NB4 (cell line): ENCODE data around the gene CDH8.
"Not testable (repeated sequence)": the region's sequence is repeated elsewhere in the genome, so short reads cannot be mapped to it uniquely, and the experiment has no call there.

Source experiments
- DNase-seq: peaks from one replicate; pipeline ENCODE4 v3.0.0; 2010; ENCODE audit warnings: low read depth
- H3K4me3 ChIP-seq: one replicate; pipeline ENCODE4 v1.5.1; 2011; ENCODE audit warnings: mild to moderate bottlenecking, low read depth, low read length, moderate library complexity
- MYC ChIP-seq: IDR thresholded peaks from 2 replicates; pipeline ENCODE4 v1.6.1; 2011; ENCODE audit warnings: low read depth, low read length
- POLR2A ChIP-seq: IDR thresholded peaks from 2 replicates; pipeline ENCODE4 v1.6.1; 2011; ENCODE audit warnings: mild to moderate bottlenecking; ENCODE audit not compliant: insufficient read length; ENCODE audit errors: extremely low read depth
- TF ChIP-seq, protein P1 (sequence below): IDR thresholded peaks from one replicate; pipeline ENCODE4 v1.5.1; 2012; ENCODE audit warnings: low read depth, low read length
- TF ChIP-seq, protein P2 (sequence below): IDR thresholded peaks from 2 replicates; pipeline ENCODE4 v1.6.1; 2011; ENCODE audit warnings: low read depth, low read length

CDH8 gene

DNA sequence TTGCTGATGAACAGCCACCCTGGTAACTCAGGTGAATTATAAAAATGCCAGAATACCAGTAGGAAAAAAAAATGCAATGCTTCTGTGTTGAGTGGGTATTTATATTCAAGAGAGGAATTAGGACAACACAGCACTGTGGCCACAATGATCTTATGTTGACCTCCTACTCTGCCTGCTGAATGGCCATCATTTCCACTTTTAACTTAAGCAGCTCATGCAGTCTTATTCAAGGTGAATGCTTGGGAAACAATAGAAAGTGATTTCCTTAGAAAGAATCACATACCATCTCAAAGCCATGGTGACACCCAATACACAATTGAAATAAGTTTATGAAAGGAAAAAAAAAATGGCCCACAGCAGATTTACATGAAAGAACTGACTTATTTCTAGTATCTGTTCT lies 224.0 kb downstream of the CDH8 start:
- H3K4me3 ChIP-seq, result no peak overlapping the region
- DNase-seq, result no peak
- TF ChIP-seq, protein P1, sequence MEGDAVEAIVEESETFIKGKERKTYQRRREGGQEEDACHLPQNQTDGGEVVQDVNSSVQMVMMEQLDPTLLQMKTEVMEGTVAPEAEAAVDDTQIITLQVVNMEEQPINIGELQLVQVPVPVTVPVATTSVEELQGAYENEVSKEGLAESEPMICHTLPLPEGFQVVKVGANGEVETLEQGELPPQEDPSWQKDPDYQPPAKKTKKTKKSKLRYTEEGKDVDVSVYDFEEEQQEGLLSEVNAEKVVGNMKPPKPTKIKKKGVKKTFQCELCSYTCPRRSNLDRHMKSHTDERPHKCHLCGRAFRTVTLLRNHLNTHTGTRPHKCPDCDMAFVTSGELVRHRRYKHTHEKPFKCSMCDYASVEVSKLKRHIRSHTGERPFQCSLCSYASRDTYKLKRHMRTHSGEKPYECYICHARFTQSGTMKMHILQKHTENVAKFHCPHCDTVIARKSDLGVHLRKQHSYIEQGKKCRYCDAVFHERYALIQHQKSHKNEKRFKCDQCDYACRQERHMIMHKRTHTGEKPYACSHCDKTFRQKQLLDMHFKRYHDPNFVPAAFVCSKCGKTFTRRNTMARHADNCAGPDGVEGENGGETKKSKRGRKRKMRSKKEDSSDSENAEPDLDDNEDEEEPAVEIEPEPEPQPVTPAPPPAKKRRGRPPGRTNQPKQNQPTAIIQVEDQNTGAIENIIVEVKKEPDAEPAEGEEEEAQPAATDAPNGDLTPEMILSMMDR, result no peak
- no peak for TF ChIP-seq MYC

DNA sequence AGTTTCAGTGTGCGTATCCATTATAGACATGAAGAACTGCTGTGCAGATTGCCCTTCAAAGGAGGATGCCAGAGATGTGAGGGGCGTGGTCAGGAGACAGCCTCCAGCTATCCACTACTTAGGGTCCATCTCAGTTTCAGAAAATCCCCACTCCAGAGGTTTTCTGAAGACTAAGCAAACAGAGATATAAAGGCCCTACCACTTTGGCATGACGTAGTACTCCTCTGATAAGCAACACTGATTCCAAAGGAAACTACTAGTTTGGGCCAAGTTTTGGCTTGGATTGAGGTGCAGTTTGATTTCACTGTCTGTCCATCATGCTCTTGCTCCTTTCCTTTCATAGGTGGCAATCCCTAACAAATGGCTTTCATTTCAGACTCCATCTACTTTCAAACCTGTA lies 228.7 kb downstream of the CDH8 start:
- no peak overlapping the region for H3K4me3 ChIP-seq
- DNase-seq, result no peak
- TF ChIP-seq, protein P1, result no peak
- TF ChIP-seq POLR2A (no peak), MYC (no peak)
- TF ChIP-seq, protein P2, sequence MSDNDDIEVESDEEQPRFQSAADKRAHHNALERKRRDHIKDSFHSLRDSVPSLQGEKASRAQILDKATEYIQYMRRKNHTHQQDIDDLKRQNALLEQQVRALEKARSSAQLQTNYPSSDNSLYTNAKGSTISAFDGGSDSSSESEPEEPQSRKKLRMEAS, result no peak

DNA sequence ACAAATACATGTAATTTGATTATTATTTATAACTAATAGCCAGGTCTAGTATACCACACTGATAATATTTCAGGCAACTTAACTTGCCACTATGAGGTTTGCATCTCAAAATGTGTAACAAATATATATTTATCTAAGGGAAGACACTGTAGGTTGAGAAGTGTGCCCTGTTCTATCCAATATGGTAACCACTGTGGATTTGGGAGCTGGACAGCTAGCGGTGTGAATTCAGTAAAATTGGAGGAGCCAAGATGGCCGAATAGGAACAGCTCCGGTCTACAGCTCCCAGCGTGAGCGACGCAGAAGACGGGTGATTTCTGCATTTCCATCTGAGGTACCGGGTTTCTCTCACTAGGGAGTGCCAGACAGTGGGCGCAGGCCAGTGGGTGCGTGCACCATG lies 235.0 kb downstream of the CDH8 start:
- DNase-seq, H3K4me3 ChIP-seq: not testable (repeated sequence)

DNA sequence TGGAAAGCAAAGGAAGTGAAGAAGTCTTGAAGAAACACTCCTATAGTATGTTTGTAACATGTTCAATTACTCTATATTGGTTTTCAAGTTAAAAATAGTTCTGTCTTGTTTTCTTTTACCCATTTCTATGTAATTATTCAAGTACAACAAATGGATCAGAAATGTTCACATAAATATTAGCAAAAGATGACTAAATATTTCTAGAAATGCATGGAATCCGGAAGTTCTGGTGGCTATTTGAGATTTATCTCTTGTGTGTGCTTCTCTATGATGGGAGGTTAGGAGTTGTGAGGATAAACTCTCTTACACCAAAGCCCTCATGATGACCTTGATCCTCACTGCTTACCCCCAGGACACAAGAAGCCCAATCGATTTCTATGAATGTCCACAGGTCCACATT lies 237.5 kb downstream of the CDH8 start:
- no peak overlapping the region for H3K4me3 ChIP-seq
- TF ChIP-seq, protein P2, result no peak
- TF ChIP-seq, protein P1, result no peak
- TF ChIP-seq MYC (no peak), POLR2A (no peak)
- no peak for DNase-seq

DNA sequence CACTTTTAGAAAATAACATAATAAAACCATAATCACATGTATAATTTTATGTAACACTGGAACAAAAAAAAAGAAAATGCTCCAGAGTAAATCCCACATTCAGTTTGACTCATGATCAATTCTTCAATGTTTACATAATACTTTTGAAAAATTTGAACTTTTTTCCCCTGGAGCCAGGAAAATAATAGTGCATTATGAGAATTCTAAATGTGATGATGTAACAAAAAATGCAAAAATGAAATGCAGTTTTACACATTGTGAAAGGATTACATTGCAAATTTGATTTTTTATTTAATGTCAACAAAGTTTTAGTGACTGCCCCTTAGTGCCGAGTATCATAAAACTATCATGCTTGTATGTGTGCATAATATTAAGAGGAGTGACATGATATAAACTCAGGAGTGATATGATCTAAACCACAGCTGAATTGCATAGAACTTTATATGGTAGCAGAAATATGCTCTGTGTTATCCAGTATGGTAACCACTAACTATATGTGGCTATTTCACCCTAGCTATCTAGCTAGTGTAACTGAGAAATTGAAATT lies 238.2 kb downstream of the CDH8 start:
- H3K4me3 ChIP-seq, result no peak overlapping the region
- no peak for DNase-seq
- TF ChIP-seq POLR2A (no peak), MYC (no peak)
- TF ChIP-seq, protein P1, result no peak
- TF ChIP-seq, protein P2, result no peak

DNA sequence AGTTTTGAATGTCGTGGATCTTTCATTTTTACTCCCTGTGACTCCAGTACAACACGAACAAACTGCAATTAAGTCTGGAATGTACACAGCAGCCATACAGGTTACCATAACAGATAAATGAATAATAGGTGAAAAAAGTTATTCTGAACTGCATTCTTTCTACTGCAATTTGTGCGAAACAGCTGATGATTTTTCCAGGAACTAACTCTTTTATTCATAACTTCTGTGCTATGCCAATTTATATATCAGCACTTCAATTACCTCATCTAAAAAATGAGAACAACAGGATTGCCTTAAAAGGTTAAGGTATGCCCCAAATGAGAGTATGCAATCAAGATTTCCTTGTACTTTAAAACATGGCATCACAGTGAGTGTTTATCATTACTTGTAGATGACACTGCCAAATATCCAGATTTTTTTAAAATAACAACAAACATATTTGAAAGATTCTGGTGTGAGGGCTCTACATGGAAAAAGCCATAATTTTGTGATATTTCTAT lies 238.9 kb downstream of the CDH8 start:
- DNase-seq, result no peak
- TF ChIP-seq POLR2A, result no peak
- TF ChIP-seq, protein P1, result no peak
- TF ChIP-seq, protein P2, result no peak
- no peak for TF ChIP-seq MYC
- H3K4me3 ChIP-seq, result no peak overlapping the region
